Sigmoid colon (tissue), 4 donors: ENCODE data around the gene MYOF.

Experiments
- EP300 ChIP-seq, 4 donors: sonication (generic); formaldehyde crosslinking; IDR thresholded peaks; one replicate each; pipeline ENCODE4 v1.6.1; 2017; ENCODE audit warnings: antibody characterized with exemption in 4 of 4
- POLR2A ChIP-seq, 2 donors: fragments of 450-650 bp; IDR thresholded peaks; one replicate each; pipeline ENCODE4 v1.6.1; 2016; ENCODE audit warnings: antibody characterized with exemption in 2 of 2, mild to moderate bottlenecking in 2 of 2, moderate library complexity in 2 of 2
- POLR2AphosphoS5 ChIP-seq, 4 donors: sonication (generic); formaldehyde crosslinking; IDR thresholded peaks; one replicate each; pipeline ENCODE4 v1.6.1; 2017; ENCODE audit warnings: antibody characterized with exemption in 4 of 4
- TF ChIP-seq, protein P1 (sequence below), 4 experiments: fragments of 450-650 bp in 3 of 4; fragments of 200-600 bp in 1 of 4; IDR thresholded peaks; one replicate each; pipeline ENCODE4 v1.5.1; 2016 to 2019; ENCODE audit warnings: antibody characterized with exemption in 4 of 4, mild to moderate bottlenecking in 3 of 4, moderate library complexity in 2 of 4

DNA sequence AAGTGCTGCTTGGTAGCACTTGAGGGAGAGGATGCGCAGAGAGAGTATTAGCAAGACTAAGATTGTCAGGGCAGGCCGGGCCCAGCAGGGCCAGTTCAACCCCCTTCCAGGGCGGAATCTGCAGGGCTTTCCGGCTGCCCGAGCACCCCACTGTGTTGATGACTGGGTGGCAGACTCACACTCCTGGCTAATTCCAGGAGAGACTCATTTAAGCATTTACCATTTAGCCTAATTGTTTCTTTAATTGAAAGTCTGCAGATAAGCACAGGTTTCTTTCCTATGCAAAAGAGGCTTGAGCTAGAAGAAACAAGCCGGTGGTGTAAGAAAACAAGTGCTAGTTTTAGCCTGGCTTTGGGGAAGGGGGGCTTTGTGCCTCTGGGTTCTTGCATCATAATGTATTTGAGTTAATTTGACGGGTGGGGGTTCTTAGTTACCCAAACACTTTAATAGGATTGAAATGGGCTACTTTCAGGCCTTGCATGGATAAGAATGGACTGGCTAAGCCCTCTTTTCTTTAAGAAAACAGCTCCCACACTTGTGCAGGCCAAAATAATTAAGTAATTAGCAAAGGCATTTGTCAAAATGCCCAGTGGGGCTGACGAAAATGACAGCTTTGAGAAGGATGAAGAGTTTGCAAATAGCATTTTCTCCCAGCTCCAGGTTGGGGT lies 201.3 kb downstream of the MYOF start:
- TF ChIP-seq POLR2A (IDR thresholded peaks at IDR 0.05) (no peak), POLR2AphosphoS5 (IDR thresholded peaks at IDR 0.05) (no peak), EP300 (IDR thresholded peaks at IDR 0.05) (no peak)
- TF ChIP-seq, protein P1, sequence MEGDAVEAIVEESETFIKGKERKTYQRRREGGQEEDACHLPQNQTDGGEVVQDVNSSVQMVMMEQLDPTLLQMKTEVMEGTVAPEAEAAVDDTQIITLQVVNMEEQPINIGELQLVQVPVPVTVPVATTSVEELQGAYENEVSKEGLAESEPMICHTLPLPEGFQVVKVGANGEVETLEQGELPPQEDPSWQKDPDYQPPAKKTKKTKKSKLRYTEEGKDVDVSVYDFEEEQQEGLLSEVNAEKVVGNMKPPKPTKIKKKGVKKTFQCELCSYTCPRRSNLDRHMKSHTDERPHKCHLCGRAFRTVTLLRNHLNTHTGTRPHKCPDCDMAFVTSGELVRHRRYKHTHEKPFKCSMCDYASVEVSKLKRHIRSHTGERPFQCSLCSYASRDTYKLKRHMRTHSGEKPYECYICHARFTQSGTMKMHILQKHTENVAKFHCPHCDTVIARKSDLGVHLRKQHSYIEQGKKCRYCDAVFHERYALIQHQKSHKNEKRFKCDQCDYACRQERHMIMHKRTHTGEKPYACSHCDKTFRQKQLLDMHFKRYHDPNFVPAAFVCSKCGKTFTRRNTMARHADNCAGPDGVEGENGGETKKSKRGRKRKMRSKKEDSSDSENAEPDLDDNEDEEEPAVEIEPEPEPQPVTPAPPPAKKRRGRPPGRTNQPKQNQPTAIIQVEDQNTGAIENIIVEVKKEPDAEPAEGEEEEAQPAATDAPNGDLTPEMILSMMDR (IDR thresholded peaks at IDR 0.05) = no peak
